HepG2 (cell line): ENCODE measurements around the gene PPP1R13B.
A peak's percentile ranks its signal among the peaks of the same experiment; 100 is the strongest.

Source experiments
- KLF16 ChIP-seq, 2 experiments: sonication (generic) in 1 of 2; formaldehyde crosslinking in 1 of 2; IDR thresholded peaks; 2 replicates each; pipeline versions ENCODE4 v1.6.1 to v1.8.0; 2016 to 2023; ENCODE audit warnings: missing genetic modification reagents in 2 of 2, missing compliant biosample characterization in 1 of 2
- MYC ChIP-seq: sonication (generic); formaldehyde crosslinking; IDR thresholded peaks from 2 replicates; pipeline ENCODE4 v1.9.0; 2021; ENCODE audit warnings: missing genetic modification reagents, borderline replicate concordance
- RAD21 ChIP-seq: fragments of 450-650 bp; formaldehyde crosslinking; IDR thresholded peaks from 2 replicates; pipeline ENCODE4 v1.5.0; 2020; ENCODE audit warnings: mild to moderate bottlenecking
- SNAI1 ChIP-seq: sonication (generic); formaldehyde crosslinking; IDR thresholded peaks from 2 replicates; pipeline ENCODE4 v1.5.0; 2020; ENCODE audit warnings: mild to moderate bottlenecking, missing genetic modification reagents, borderline replicate concordance
- SP2 ChIP-seq: sonication (generic); formaldehyde crosslinking; IDR thresholded peaks from 2 replicates; pipeline ENCODE4 v1.5.1; 2020; ENCODE audit warnings: mild to moderate bottlenecking, missing genetic modification reagents
- ZNF232 ChIP-seq: sonication (generic); formaldehyde crosslinking; IDR thresholded peaks from 2 replicates; pipeline ENCODE4 v1.4.0; 2020; ENCODE audit warnings: missing genetic modification reagents, borderline replicate concordance
- TF ChIP-seq, protein P1 (sequence below), 2 experiments: fragments of 450-650 bp in 1 of 2; sonication (generic) in 1 of 2; formaldehyde crosslinking; IDR thresholded peaks; 2 replicates each; pipeline versions ENCODE4 v1.5.0 to v1.8.0; 2020 to 2022; ENCODE audit warnings: mild to moderate bottlenecking in 1 of 2, missing genetic modification reagents in 1 of 2
- TF ChIP-seq, protein P2 (sequence below): sonication (generic); formaldehyde crosslinking; IDR thresholded peaks from 2 replicates; pipeline ENCODE4 v1.4.0; 2020; ENCODE audit warnings: missing genetic modification reagents, borderline replicate concordance
- TF ChIP-seq, protein P3 (sequence below), 2 experiments: sonication (generic) in 1 of 2; formaldehyde crosslinking in 1 of 2; IDR thresholded peaks; 2 replicates each; pipeline versions ENCODE4 v1.5.1 to v1.6.1; 2011 to 2020; ENCODE audit warnings: borderline replicate concordance in 1 of 2, low read depth in 1 of 2, low read length in 1 of 2, mild to moderate bottlenecking in 1 of 2, missing genetic modification reagents in 1 of 2, moderate library complexity in 1 of 2
- TF ChIP-seq, protein P4 (sequence below): sonication (generic); formaldehyde crosslinking; IDR thresholded peaks from 2 replicates; pipeline ENCODE4 v1.5.0; 2020; ENCODE audit warnings: mild to moderate bottlenecking, missing genetic modification reagents, moderate library complexity
- TF ChIP-seq, protein P5 (sequence below): sonication (generic); formaldehyde crosslinking; IDR thresholded peaks from 2 replicates; pipeline ENCODE4 v1.5.0; 2020; ENCODE audit warnings: missing genetic modification reagents

DNA sequence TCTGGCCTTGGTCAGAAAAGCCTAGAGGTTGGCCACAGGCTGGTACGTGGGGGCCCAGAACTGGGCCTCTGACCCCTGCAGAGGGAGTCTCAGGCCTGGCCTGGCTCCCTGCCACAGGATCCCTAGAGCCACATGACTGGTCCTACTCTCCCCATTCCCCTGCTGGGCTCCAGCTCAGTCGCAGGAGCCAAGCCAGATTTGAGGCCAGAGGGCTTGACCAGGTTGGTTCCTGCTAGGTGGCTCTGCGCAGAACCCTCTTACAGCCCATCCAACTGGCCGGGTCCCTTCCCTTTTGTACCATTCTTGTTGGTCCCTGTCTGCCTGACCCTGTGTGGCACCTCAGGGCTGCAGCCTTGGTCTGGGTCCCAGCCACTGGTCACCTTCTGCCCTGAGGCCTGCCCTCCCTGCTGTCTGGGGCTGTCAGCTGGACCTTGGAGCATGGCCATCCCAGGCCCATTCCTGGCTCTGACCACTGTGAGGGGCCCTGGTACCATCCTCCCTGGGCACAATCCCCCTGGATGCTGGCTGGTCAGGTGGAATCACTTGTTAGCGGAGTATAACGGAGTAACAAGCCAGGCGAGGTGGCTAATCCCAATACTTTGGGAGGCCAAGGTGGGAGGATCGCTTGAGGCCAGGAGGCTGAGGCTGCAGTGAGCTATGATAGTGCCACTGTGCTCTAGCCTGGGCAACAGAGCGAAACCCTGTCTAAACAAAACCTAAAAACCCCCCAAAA is 22.9 kb upstream of the PPP1R13B start:
- TF ChIP-seq, protein P1, sequence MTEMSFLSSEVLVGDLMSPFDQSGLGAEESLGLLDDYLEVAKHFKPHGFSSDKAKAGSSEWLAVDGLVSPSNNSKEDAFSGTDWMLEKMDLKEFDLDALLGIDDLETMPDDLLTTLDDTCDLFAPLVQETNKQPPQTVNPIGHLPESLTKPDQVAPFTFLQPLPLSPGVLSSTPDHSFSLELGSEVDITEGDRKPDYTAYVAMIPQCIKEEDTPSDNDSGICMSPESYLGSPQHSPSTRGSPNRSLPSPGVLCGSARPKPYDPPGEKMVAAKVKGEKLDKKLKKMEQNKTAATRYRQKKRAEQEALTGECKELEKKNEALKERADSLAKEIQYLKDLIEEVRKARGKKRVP (CRISPR knock-in tag; IDR thresholded peaks at IDR 0.05), result no peak
- TF ChIP-seq SP2 (CRISPR knock-in tag) (no peak), ZNF232 (no peak), MYC (CRISPR knock-in tag) (peak; percentile 23; the same call in 1 of the 2 replicates), SNAI1 (CRISPR knock-in tag) (no peak), RAD21 (CRISPR knock-in tag) (peak; percentile 37; the same call in 1 of the 2 replicates), KLF16 (CRISPR knock-in tag; IDR thresholded peaks at IDR 0.05) (no peak)
- TF ChIP-seq, protein P2, sequence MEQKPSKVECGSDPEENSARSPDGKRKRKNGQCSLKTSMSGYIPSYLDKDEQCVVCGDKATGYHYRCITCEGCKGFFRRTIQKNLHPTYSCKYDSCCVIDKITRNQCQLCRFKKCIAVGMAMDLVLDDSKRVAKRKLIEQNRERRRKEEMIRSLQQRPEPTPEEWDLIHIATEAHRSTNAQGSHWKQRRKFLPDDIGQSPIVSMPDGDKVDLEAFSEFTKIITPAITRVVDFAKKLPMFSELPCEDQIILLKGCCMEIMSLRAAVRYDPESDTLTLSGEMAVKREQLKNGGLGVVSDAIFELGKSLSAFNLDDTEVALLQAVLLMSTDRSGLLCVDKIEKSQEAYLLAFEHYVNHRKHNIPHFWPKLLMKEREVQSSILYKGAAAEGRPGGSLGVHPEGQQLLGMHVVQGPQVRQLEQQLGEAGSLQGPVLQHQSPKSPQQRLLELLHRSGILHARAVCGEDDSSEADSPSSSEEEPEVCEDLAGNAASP, result no peak
- TF ChIP-seq, protein P3, sequence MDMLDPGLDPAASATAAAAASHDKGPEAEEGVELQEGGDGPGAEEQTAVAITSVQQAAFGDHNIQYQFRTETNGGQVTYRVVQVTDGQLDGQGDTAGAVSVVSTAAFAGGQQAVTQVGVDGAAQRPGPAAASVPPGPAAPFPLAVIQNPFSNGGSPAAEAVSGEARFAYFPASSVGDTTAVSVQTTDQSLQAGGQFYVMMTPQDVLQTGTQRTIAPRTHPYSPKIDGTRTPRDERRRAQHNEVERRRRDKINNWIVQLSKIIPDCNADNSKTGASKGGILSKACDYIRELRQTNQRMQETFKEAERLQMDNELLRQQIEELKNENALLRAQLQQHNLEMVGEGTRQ (IDR thresholded peaks at IDR 0.05; ENCODE audit: low read depth, low read length), result no peak
- TF ChIP-seq, protein P3 (CRISPR knock-in tag; IDR thresholded peaks at IDR 0.05; ENCODE audit: borderline replicate concordance), result no peak
- TF ChIP-seq, protein P4, sequence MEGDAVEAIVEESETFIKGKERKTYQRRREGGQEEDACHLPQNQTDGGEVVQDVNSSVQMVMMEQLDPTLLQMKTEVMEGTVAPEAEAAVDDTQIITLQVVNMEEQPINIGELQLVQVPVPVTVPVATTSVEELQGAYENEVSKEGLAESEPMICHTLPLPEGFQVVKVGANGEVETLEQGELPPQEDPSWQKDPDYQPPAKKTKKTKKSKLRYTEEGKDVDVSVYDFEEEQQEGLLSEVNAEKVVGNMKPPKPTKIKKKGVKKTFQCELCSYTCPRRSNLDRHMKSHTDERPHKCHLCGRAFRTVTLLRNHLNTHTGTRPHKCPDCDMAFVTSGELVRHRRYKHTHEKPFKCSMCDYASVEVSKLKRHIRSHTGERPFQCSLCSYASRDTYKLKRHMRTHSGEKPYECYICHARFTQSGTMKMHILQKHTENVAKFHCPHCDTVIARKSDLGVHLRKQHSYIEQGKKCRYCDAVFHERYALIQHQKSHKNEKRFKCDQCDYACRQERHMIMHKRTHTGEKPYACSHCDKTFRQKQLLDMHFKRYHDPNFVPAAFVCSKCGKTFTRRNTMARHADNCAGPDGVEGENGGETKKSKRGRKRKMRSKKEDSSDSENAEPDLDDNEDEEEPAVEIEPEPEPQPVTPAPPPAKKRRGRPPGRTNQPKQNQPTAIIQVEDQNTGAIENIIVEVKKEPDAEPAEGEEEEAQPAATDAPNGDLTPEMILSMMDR (CRISPR knock-in tag), result peak; percentile 58
- TF ChIP-seq, protein P5, sequence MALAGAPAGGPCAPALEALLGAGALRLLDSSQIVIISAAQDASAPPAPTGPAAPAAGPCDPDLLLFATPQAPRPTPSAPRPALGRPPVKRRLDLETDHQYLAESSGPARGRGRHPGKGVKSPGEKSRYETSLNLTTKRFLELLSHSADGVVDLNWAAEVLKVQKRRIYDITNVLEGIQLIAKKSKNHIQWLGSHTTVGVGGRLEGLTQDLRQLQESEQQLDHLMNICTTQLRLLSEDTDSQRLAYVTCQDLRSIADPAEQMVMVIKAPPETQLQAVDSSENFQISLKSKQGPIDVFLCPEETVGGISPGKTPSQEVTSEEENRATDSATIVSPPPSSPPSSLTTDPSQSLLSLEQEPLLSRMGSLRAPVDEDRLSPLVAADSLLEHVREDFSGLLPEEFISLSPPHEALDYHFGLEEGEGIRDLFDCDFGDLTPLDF (CRISPR knock-in tag), result no peak
